Parathyroid adenoma (tissue), 2 donors: ENCODE results near the gene FKBP7.
A peak's percentile ranks its signal among the peaks of the same experiment; 100 is the strongest.

Experiments
- H2AFZ ChIP-seq: fragments of 300-600 bp; sonication (generic); one replicate; pipeline ENCODE4 v1.7.0; 2017; ENCODE audit warnings: antibody characterized with exemption, mild to moderate bottlenecking
- H3K27ac ChIP-seq: fragments of 300-600 bp; sonication (generic); one replicate; pipeline ENCODE4 v1.7.0; 2017
- H3K27me3 ChIP-seq: fragments of 300-600 bp; sonication (generic); one replicate; pipeline ENCODE4 v1.7.0; 2017; ENCODE audit warnings: low read length; ENCODE audit not compliant: control insufficient read depth, insufficient read depth
- H3K36me3 ChIP-seq: fragments of 300-600 bp; sonication (generic); one replicate; pipeline ENCODE4 v1.7.0; 2017; ENCODE audit warnings: low read length; ENCODE audit not compliant: control insufficient read depth, insufficient read depth
- H3K4me1 ChIP-seq: fragments of 300-600 bp; sonication (generic); one replicate; pipeline ENCODE4 v1.7.0; 2017; ENCODE audit warnings: control low read depth
- H3K4me2 ChIP-seq: fragments of 300-600 bp; sonication (generic); one replicate; pipeline ENCODE4 v1.7.0; 2017; ENCODE audit warnings: low read length
- H3K4me3 ChIP-seq: fragments of 300-600 bp; sonication (generic); one replicate; pipeline ENCODE4 v1.7.0; 2017; ENCODE audit warnings: low read depth, low read length
- H3K79me2 ChIP-seq: fragments of 300-600 bp; sonication (generic); one replicate; pipeline ENCODE4 v1.7.0; 2017; ENCODE audit warnings: control low read depth
- H3K9ac ChIP-seq: fragments of 300-600 bp; sonication (generic); one replicate; pipeline ENCODE4 v1.7.0; 2017; ENCODE audit warnings: mild to moderate bottlenecking
- H3K9me3 ChIP-seq: fragments of 300-600 bp; sonication (generic); one replicate; pipeline ENCODE4 v1.7.0; 2017; ENCODE audit warnings: low read length; ENCODE audit not compliant: control insufficient read depth
- CTCF ChIP-seq: fragments of 300-600 bp; sonication (generic); IDR thresholded peaks from one replicate; pipeline ENCODE4 v1.7.0; 2017; ENCODE audit warnings: antibody characterized with exemption, mild to moderate bottlenecking
- donor health status: primary hyperparathyroidism.

The FKBP7 gene

GRCh38 chr2:178479275-178479616 lies 846 bp upstream of the FKBP7 start:
- Histone ChIP-seq H3K36me3 (no peaks in the 10 kb centered on the region), H3K9ac (no peak overlapping the region), H3K4me3 (peak overlapping the region; percentile 67), H3K4me2 (peak overlapping the region; percentile 99), H3K27ac (peak overlapping the region; percentile 94), H3K4me1 (peaks cover 3% of the 10 kb centered on the region), H3K27me3 (no peaks in the 10 kb centered on the region), H3K9me3 (no peaks in the 10 kb centered on the region), H3K79me2 (peaks cover 11% of the 10 kb centered on the region), H2AFZ (peak overlapping the region; percentile 78)
- no peak for TF ChIP-seq CTCF

- Histone ChIP-seq H3K9ac (no peak overlapping the region), H3K9me3 (no peaks in the 10 kb centered on the region), H3K4me1 (peaks cover 3% of the 10 kb centered on the region), H2AFZ (peak overlapping the region; percentile 78), H3K27me3 (no peaks in the 10 kb centered on the region), H3K36me3 (no peaks in the 10 kb centered on the region), H3K4me3 (peak overlapping the region; percentile 67), H3K4me2 (peak overlapping the region; percentile 99), H3K27ac (peak overlapping the region; percentile 94), H3K79me2 (peaks cover 9% of the 10 kb centered on the region)
- TF ChIP-seq CTCF, result no peak
Observed at GRCh38 chr2:178478130-178478438, 316 bp downstream of the FKBP7 start.

- TF ChIP-seq CTCF, result no peak
- peak overlapping the region; percentile 67 for H3K4me3 ChIP-seq
- no peak overlapping the region for H3K9ac ChIP-seq
- H3K4me2 ChIP-seq, result peak overlapping the region; percentile 99
- H2AFZ ChIP-seq, result peak overlapping the region; percentile 78
- H3K27ac ChIP-seq, result peak overlapping the region; percentile 94
- H3K79me2 ChIP-seq, result peaks cover 5% of the 10 kb centered on the region
- no peaks in the 10 kb centered on the region for H3K9me3 ChIP-seq
- H3K36me3 ChIP-seq, result no peaks in the 10 kb centered on the region
- H3K4me1 ChIP-seq, result peaks cover 3% of the 10 kb centered on the region
- H3K27me3 ChIP-seq, result no peaks in the 10 kb centered on the region
Observed at GRCh38 chr2:178477443-178478129, 814 bp downstream of the FKBP7 start.

GRCh38 chr2:178476477-178476876 lies 1.9 kb downstream of the FKBP7 start:
- Histone ChIP-seq H3K9me3 (no peaks in the 10 kb centered on the region), H3K4me3 (no peak overlapping the region), H3K36me3 (no peaks in the 10 kb centered on the region), H3K4me2 (no peak overlapping the region), H3K27ac (no peak overlapping the region), H3K4me1 (peaks cover 3% of the 10 kb centered on the region), H2AFZ (no peak overlapping the region), H3K9ac (no peak overlapping the region), H3K27me3 (no peaks in the 10 kb centered on the region), H3K79me2 (peaks cover 3% of the 10 kb centered on the region)
- TF ChIP-seq CTCF, result no peak

GRCh38 chr2:178474560-178474959 lies 3.8 kb downstream of the FKBP7 start:
- no peak overlapping the region for H3K4me3 ChIP-seq
- H3K36me3 ChIP-seq, result no peaks in the 10 kb centered on the region
- no peak overlapping the region for H3K4me2 ChIP-seq
- no peaks in the 10 kb centered on the region for H3K9me3 ChIP-seq
- H3K4me1 ChIP-seq, result peaks cover under 1% of the 10 kb centered on the region
- H3K9ac ChIP-seq, result no peak overlapping the region
- H2AFZ ChIP-seq, result no peak overlapping the region
- TF ChIP-seq CTCF, result no peak
- H3K27ac ChIP-seq, result no peak overlapping the region
- H3K27me3 ChIP-seq, result no peaks in the 10 kb centered on the region
- H3K79me2 ChIP-seq, result no peaks in the 10 kb centered on the region
